H1 (cell line): ENCODE data around the gene HOMER3. TPM values are rescaled to one million over a fixed set of nuclear protein-coding genes. Genes with fewer than 3 reads are reported as not detected.

Experiments
- CTCF ChIA-PET: fragments of 300-600 bp; sonication (Branson Sonifier 250); formaldehyde crosslinking; loops from one replicate; lab custom pipeline; 2021; ENCODE audit not compliant: partially characterized antibody; lab: Charles Lee
- POLR2A ChIA-PET: fragments of 300-600 bp; sonication (Branson Sonifier 250); formaldehyde crosslinking; loops from one replicate; lab custom pipeline; 2021; ENCODE audit warnings: inconsistent platforms; ENCODE audit not compliant: partially characterized antibody; lab: Charles Lee
- DNase-seq, 2 experiments: peaks; one replicate each; pipeline versions ENCODE4 v3.0.0 to v3.0.0-alpha.2; 2010 to 2022; ENCODE audit warnings: low spot score in 2 of 2, low read depth in 1 of 2, mixed read lengths in 1 of 2
- FAIRE-seq: peaks from 2 replicates; lab custom pipeline; 2011; peaks lifted over from hg19 to GRCh38; lab: Jason Lieb, UNC
- H2AFZ ChIP-seq: 2 replicates; pipeline ENCODE4 v1.8.1; 2012; ENCODE audit warnings: low read length, inconsistent platforms
- H2AK5ac ChIP-seq: 2 replicates; pipeline ENCODE4 v1.6.1; 2013; ENCODE audit warnings: low read depth, low read length
- H2BK120ac ChIP-seq: replicated peaks from 2 replicates; pipeline ENCODE3; 2013; ENCODE audit warnings: low read depth, low read length, inconsistent platforms
- H2BK12ac ChIP-seq: 2 replicates; pipeline ENCODE4 v1.6.1; 2013; ENCODE audit warnings: low read depth, low read length
- H2BK15ac ChIP-seq: 2 replicates; pipeline ENCODE4 v1.6.1; 2013; ENCODE audit warnings: low read length
- H2BK20ac ChIP-seq: 2 replicates; pipeline ENCODE4 v1.6.1; 2013; ENCODE audit warnings: low read length
- H2BK5ac ChIP-seq: 2 replicates; pipeline ENCODE4 v1.6.1; 2013; ENCODE audit warnings: low read depth, low read length
- H3K14ac ChIP-seq: 2 replicates; pipeline ENCODE4 v1.6.1; 2013; ENCODE audit warnings: inconsistent platforms; ENCODE audit not compliant: insufficient read length
- H3K18ac ChIP-seq: 2 replicates; pipeline ENCODE4 v1.6.1; 2013; ENCODE audit warnings: low read length; ENCODE audit errors: extremely low read depth
- H3K23ac ChIP-seq: 2 replicates; pipeline ENCODE4 v1.6.1; 2013; ENCODE audit warnings: inconsistent platforms; ENCODE audit not compliant: insufficient read length
- H3K23me2 ChIP-seq: 2 replicates; pipeline ENCODE4 v1.6.1; 2013; ENCODE audit warnings: low read depth, low read length
- H3K27ac ChIP-seq: 2 replicates; pipeline ENCODE4 v1.6.1; 2011; ENCODE audit warnings: low read depth, low read length, inconsistent platforms
- H3K27me3 ChIP-seq, 4 experiments: replicated peaks in 1 of 4; 1 replicate in 1 of 4; 2 replicates in 3 of 4; pipeline versions ENCODE4 v1.6.1 to v1.8.1; 2011 to 2013; ENCODE audit warnings: low read length in 3 of 4, mild to moderate bottlenecking in 3 of 4, inconsistent platforms in 2 of 4, mixed read lengths in 2 of 4, moderate library complexity in 1 of 4; ENCODE audit not compliant: control insufficient read depth in 3 of 4, insufficient read depth in 3 of 4; ENCODE audit errors: extremely low read depth in 1 of 4
- H3K36me3 ChIP-seq, 4 experiments: 2 replicates each; pipeline versions ENCODE4 v1.6.1 to v1.8.1; 2011 to 2013; ENCODE audit warnings: mild to moderate bottlenecking in 4 of 4, low read length in 3 of 4, moderate library complexity in 2 of 4, control low read depth in 1 of 4, inconsistent platforms in 1 of 4; ENCODE audit not compliant: insufficient read depth in 4 of 4, control insufficient read depth in 2 of 4
- H3K4ac ChIP-seq: replicated peaks from 2 replicates; pipeline ENCODE3; 2013; ENCODE audit warnings: low read length, low read depth, mixed read lengths, inconsistent platforms; ENCODE audit not compliant: insufficient read length
- H3K4me1 ChIP-seq, 4 experiments: replicated peaks in 1 of 4; 1 replicate in 1 of 4; 2 replicates in 3 of 4; pipeline versions ENCODE4 v1.6.1 to v1.8.1; 2011 to 2013; ENCODE audit warnings: low read length in 3 of 4, inconsistent platforms in 2 of 4, mixed read lengths in 1 of 4; ENCODE audit not compliant: insufficient read depth in 4 of 4, control insufficient read depth in 3 of 4
- H3K4me2 ChIP-seq, 2 experiments: 2 replicates each; pipeline versions ENCODE4 v1.6.1 to v1.8.1; 2011 to 2013; ENCODE audit warnings: low read depth in 2 of 2, low read length in 2 of 2, control low read depth in 1 of 2, inconsistent platforms in 1 of 2, mild to moderate bottlenecking in 1 of 2; ENCODE audit not compliant: insufficient read depth in 1 of 2
- H3K4me3 ChIP-seq, 4 experiments: fragments of 200-600, 300-600 bp in 1 of 4; sonication (generic), shearing (Covaris generic), sonication (Bioruptor Twin) in 1 of 4; 2 replicates each; pipeline versions ENCODE4 v1.5.1 to v1.8.1; 2011 to 2016; ENCODE audit warnings: low read length in 4 of 4, low read depth in 3 of 4, control low read depth in 2 of 4, inconsistent platforms in 2 of 4, mild to moderate bottlenecking in 2 of 4, mixed read lengths in 1 of 4, moderate library complexity in 1 of 4; ENCODE audit not compliant: insufficient read depth in 2 of 4; ENCODE audit errors: extremely low read depth in 1 of 4
- H3K56ac ChIP-seq: replicated peaks from 2 replicates; pipeline ENCODE3; 2013; ENCODE audit warnings: low read depth, mild to moderate bottlenecking, mixed read lengths, low read length, inconsistent platforms; ENCODE audit not compliant: insufficient read length
- H3K79me1 ChIP-seq: 2 replicates; pipeline ENCODE4 v1.6.1; 2013; ENCODE audit warnings: low read depth, low read length, control low read depth
- H3K79me2 ChIP-seq, 2 experiments: 2 replicates each; pipeline versions ENCODE4 v1.6.1 to v1.8.1; 2012 to 2013; ENCODE audit warnings: low read length in 2 of 2, mild to moderate bottlenecking in 2 of 2, inconsistent platforms in 1 of 2; ENCODE audit not compliant: insufficient read depth in 2 of 2, control insufficient read depth in 1 of 2
- H3K9ac ChIP-seq, 4 experiments: replicated peaks in 1 of 4; 1 replicate in 1 of 4; 2 replicates in 3 of 4; pipeline versions ENCODE4 v1.6.1 to v1.8.1; 2011 to 2013; ENCODE audit warnings: low read depth in 3 of 4, low read length in 3 of 4, control low read depth in 2 of 4, mild to moderate bottlenecking in 2 of 4, moderate library complexity in 2 of 4, inconsistent platforms in 1 of 4; ENCODE audit errors: extremely low read depth in 1 of 4
- H3K9me3 ChIP-seq, 2 experiments: 2 replicates each; pipeline versions ENCODE4 v1.6.1 to v1.8.1; 2012 to 2013; ENCODE audit warnings: mild to moderate bottlenecking in 2 of 2, moderate library complexity in 2 of 2, control low read depth in 1 of 2, inconsistent platforms in 1 of 2, low read depth in 1 of 2, low read length in 1 of 2, mixed read lengths in 1 of 2; ENCODE audit not compliant: insufficient read depth in 2 of 2
- H4K20me1 ChIP-seq, 2 experiments: replicated peaks in 1 of 2; 2 replicates each; pipeline versions ENCODE3 to v1.8.1; 2011 to 2013; ENCODE audit warnings: inconsistent platforms in 2 of 2, low read length in 2 of 2, mild to moderate bottlenecking in 1 of 2; ENCODE audit not compliant: insufficient read depth in 2 of 2, control insufficient read depth in 1 of 2
- H4K5ac ChIP-seq: 2 replicates; pipeline ENCODE4 v1.6.1; 2013; ENCODE audit warnings: low read length, low read depth, mixed read lengths, inconsistent platforms; ENCODE audit not compliant: insufficient read length
- H4K8ac ChIP-seq: 2 replicates; pipeline ENCODE4 v1.8.0; 2013; ENCODE audit warnings: mild to moderate bottlenecking, moderate library complexity, low read length, inconsistent platforms; ENCODE audit not compliant: insufficient read depth; ENCODE audit errors: extremely low read depth
- H4K91ac ChIP-seq: replicated peaks from 2 replicates; pipeline ENCODE3; 2013; ENCODE audit warnings: low read length, mixed read lengths, inconsistent platforms; ENCODE audit not compliant: insufficient read length
- BACH1 ChIP-seq: IDR thresholded peaks from 2 replicates; pipeline ENCODE4 v1.6.1; 2012; ENCODE audit warnings: low read length, improper control_type of control experiment
- CHD1 ChIP-seq: IDR thresholded peaks from 2 replicates; pipeline ENCODE4 v1.6.1; 2012; ENCODE audit warnings: low read depth, low read length, improper control_type of control experiment
- HDAC6 ChIP-seq: IDR thresholded peaks from one replicate; pipeline ENCODE4 v1.7.1; 2012; ENCODE audit warnings: low read depth, mild to moderate bottlenecking, inconsistent platforms, low read length, moderate library complexity
- POLR2A ChIP-seq, 2 experiments: IDR thresholded peaks; 1 replicate in 1 of 2; 2 replicates in 1 of 2; pipeline ENCODE4 v1.6.1; 2011; ENCODE audit warnings: low read depth in 2 of 2, low read length in 2 of 2, mild to moderate bottlenecking in 2 of 2; ENCODE audit errors: control extremely low read depth in 1 of 2
- POU5F1 ChIP-seq: IDR thresholded peaks from 2 replicates; pipeline ENCODE4 v1.6.1; 2011; ENCODE audit warnings: low read depth, mild to moderate bottlenecking, low read length, moderate library complexity
- RAD21 ChIP-seq, 2 experiments: IDR thresholded peaks in 1 of 2; conservative IDR thresholded peaks in 1 of 2; 2 replicates each; pipeline ENCODE4 v1.6.1; 2011; ENCODE audit warnings: low read depth in 2 of 2, low read length in 2 of 2, improper control_type of control experiment in 1 of 2, inconsistent platforms in 1 of 2, mild to moderate bottlenecking in 1 of 2, moderate library complexity in 1 of 2
- RBBP5 ChIP-seq: IDR thresholded peaks from 2 replicates; pipeline ENCODE4 v1.7.1; 2012; ENCODE audit warnings: low read depth, mild to moderate bottlenecking, inconsistent platforms, low read length, moderate library complexity, borderline replicate concordance
- SAP30 ChIP-seq: fragments of 300-600 bp; sonication (generic); IDR thresholded peaks from 2 replicates; pipeline ENCODE4 v1.7.1; 2012; ENCODE audit warnings: low read length, moderate library complexity, mild to moderate bottlenecking, inconsistent platforms; ENCODE audit not compliant: insufficient read depth, insufficient replicate concordance
- SP4 ChIP-seq: IDR thresholded peaks from 2 replicates; pipeline ENCODE4 v1.6.1; 2012; ENCODE audit warnings: low read length, inconsistent platforms
- TAF7 ChIP-seq: optimal IDR thresholded peaks from 2 replicates; pipeline ENCODE3; 2011; ENCODE audit warnings: low read depth, mild to moderate bottlenecking, inconsistent platforms, low read length, moderate library complexity, borderline replicate concordance
- TBP ChIP-seq: IDR thresholded peaks from 2 replicates; pipeline ENCODE4 v1.6.1; 2011; ENCODE audit warnings: low read depth, low read length, improper control_type of control experiment
- TCF12 ChIP-seq: IDR thresholded peaks from 2 replicates; pipeline ENCODE4 v1.6.1; 2011; ENCODE audit warnings: low read depth, mild to moderate bottlenecking, low read length
- WGBS, 2 experiments: shearing (Covaris generic) in 1 of 2; methylation state at CpG; one replicate each; pipeline versions ENCODE4 v1.1.6 to v1.1.7; 2013 to 2015; ENCODE audit warnings: low lambda C conversion rate in 2 of 2, mixed read lengths in 2 of 2, inconsistent platforms in 1 of 2, low coverage in 1 of 2, missing lambda C conversion rate in 1 of 2; ENCODE audit not compliant: insufficient replicate concordance in 2 of 2, insufficient coverage in 1 of 2, insufficient read length in 1 of 2; ENCODE audit errors: extremely low coverage in 1 of 2, missing lambda C conversion rate in 1 of 2; 5-methylcytosine and 5-hydroxymethylcytosine counted together
- polyA plus RNA-seq, 7 experiments: library from polyadenylated mRNA; depleted of rRNA in 3 of 7; stranded (reverse) in 5 of 7; unstranded in 2 of 7; fragments of >200 nt in 5 of 7; fragments of 200-250 nt in 2 of 7; gene quantifications; 1 replicate in 5 of 7; 2 replicates in 1 of 7; 4 replicates in 1 of 7; pipeline versions ENCODE4 v1.2.1 to v1.2.3, GENCODE V29; 2011 to 2013; ENCODE audit warnings: missing spikeins in 2 of 7, mixed read lengths in 2 of 7
- total RNA-seq: library from RNA; stranded (reverse); fragmentation: NEBNext Ultra II Directional; extraction: Animal tissue kit (Norgen Biotek cat#: 25700); gene quantifications from 2 replicates; pipeline ENCODE4 v1.2.1, GENCODE V29; 2021
- TF ChIP-seq, protein P1 (sequence below): IDR thresholded peaks from 2 replicates; pipeline ENCODE4 v1.6.1; 2012; ENCODE audit warnings: low read length, inconsistent platforms

The HOMER3 gene
- total and polyA plus RNA-seq, 2 of the 8 experiments (the other 6 are each of a cell fraction or from before 2014, with no cell fraction given) = 28.3 to 41.6 TPM

DNA sequence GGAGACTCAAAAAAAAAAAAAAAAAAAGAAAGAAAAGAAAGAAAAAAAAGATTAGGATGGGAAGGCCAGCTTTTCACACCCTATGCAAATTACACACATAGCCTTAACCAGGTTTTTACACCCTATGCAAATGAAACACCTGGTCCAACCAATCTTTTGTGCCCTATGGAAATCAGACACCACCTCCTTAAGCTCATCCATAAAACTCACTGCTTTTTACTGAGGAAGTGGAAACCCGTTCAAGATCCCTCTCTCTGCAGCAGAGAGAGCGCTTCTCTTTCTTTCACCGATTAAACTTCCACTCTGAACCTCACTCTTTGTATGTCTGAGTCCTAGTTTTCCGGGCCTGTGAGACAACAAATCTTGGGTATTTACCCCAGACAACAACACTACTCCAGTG is 25.3 kb upstream of the HOMER3 start:
- no peaks in the 10 kb centered on the region for H3K79me2 ChIP-seq
- TF ChIP-seq RBBP5 (no peak), BACH1 (no peak), RAD21 (IDR thresholded peaks at IDR 0.05 in 1 of 2, conservative IDR thresholded peaks at IDR 0.05 in 1 of 2; ENCODE audit: low read depth in 2 of 2, low read length in 2 of 2) (no peak), SAP30 (no peak), HDAC6 (no peak), POLR2A (IDR thresholded peaks at IDR 0.05; ENCODE audit: control extremely low read depth in 1 of 2, low read depth in 2 of 2, low read length in 2 of 2) (no peak), TCF12 (no peak), SP4 (no peak), POU5F1 (no peak), TAF7 (no peak), TBP (no peak), CHD1 (no peak)
- TF ChIP-seq, protein P1, sequence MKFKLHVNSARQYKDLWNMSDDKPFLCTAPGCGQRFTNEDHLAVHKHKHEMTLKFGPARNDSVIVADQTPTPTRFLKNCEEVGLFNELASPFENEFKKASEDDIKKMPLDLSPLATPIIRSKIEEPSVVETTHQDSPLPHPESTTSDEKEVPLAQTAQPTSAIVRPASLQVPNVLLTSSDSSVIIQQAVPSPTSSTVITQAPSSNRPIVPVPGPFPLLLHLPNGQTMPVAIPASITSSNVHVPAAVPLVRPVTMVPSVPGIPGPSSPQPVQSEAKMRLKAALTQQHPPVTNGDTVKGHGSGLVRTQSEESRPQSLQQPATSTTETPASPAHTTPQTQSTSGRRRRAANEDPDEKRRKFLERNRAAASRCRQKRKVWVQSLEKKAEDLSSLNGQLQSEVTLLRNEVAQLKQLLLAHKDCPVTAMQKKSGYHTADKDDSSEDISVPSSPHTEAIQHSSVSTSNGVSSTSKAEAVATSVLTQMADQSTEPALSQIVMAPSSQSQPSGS = no peak

More for the DNA sequence above, 25.3 kb upstream of the HOMER3 start:
- Histone ChIP-seq H2AFZ (peak overlapping the region; percentile 83), H2BK120ac (no peak overlapping the region), H4K20me1 (no peaks in the 10 kb centered on the region), H3K4me1 (peaks cover 0 to 5% (median 2%) of the 10 kb centered on the region in 4 experiments; a peak in 3 of 7 replicates), H4K91ac (no peak overlapping the region), H3K4ac (no peak overlapping the region), H3K4me3 (no peak overlapping the region), H3K27me3 (no peaks in the 10 kb centered on the region), H3K23me2 (no peaks in the 10 kb centered on the region; the same call in 1 of the 2 replicates), H3K79me1 (no peaks in the 10 kb centered on the region), H3K18ac (no peak overlapping the region), H3K36me3 (no peaks in the 10 kb centered on the region), H2BK12ac (no peak overlapping the region), H3K14ac (no peak overlapping the region), H3K56ac (no peak overlapping the region), H3K9ac (no peak overlapping the region), H3K27ac (no peak overlapping the region), H4K5ac (no peak overlapping the region), H3K4me2 (no peak overlapping the region), H3K9me3 (no peaks in the 10 kb centered on the region), H2BK15ac (0 out of 2 replicates have a peak overlapping the region, but pooled peaks have one; percentile 25), H3K23ac (no peak overlapping the region), H4K8ac (no peak overlapping the region), H2BK20ac (no peak overlapping the region), H2BK5ac (no peak overlapping the region), H2AK5ac (no peak overlapping the region)
- POLR2A ChIA-PET = interaction anchor here (0.6 to 2.8 kb wide), 7 partner anchors 10 to 73 kb away, joined by 3 to 10 read pairs (median 4); no protein-coding TSS in a partner anchor
- WGBS, 2 experiments = 50% methylated on average over 4 of the region's 4 CpGs; no CpG with 5 or more reads in 1 of the 2 experiments
- CTCF ChIA-PET = interaction anchor here (0.6 to 2.0 kb wide), 3 partner anchors 17 to 22 kb away, joined by 3 to 8 read pairs (median 4); no protein-coding TSS in a partner anchor
- no peak for DNase-seq
- FAIRE-seq = no peak
